ENCODE data around the gene CCDC121. TPM values are rescaled to one million over a fixed set of nuclear protein-coding genes. Genes with fewer than 3 reads are reported as not detected.
"Not testable (repeated sequence)": the region's sequence is repeated elsewhere in the genome, so short reads cannot be mapped to it uniquely, and the experiment has no call there.

CCDC121 gene
- total RNA-seq, 1 donor from 2014 or later: 5.9 TPM

DNA sequence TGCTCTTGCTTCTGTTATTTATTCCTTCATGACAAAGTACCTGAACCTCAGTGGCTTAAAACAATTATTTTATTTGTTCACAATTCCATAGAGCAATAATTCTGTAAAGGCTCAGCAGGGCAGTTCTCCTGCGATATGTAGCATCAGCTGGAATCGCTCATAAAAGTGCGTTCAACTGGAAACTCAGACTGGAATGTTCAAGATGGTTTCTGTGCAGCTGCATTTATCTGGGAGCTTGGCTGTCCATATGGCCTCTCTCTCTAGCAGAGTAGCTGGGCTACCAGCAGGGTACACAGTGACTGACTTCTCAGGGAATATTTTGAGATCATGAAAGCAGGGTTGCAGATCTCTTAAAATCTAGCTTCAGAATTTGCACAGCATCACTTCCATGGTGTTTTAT lies 13.5 kb downstream of the CCDC121 start:
- ATAC-seq (no peak), DNase-seq (no peak)
- TF ChIP-seq, protein P1, sequence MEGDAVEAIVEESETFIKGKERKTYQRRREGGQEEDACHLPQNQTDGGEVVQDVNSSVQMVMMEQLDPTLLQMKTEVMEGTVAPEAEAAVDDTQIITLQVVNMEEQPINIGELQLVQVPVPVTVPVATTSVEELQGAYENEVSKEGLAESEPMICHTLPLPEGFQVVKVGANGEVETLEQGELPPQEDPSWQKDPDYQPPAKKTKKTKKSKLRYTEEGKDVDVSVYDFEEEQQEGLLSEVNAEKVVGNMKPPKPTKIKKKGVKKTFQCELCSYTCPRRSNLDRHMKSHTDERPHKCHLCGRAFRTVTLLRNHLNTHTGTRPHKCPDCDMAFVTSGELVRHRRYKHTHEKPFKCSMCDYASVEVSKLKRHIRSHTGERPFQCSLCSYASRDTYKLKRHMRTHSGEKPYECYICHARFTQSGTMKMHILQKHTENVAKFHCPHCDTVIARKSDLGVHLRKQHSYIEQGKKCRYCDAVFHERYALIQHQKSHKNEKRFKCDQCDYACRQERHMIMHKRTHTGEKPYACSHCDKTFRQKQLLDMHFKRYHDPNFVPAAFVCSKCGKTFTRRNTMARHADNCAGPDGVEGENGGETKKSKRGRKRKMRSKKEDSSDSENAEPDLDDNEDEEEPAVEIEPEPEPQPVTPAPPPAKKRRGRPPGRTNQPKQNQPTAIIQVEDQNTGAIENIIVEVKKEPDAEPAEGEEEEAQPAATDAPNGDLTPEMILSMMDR (IDR thresholded peaks at IDR 0.05): no peak
- Histone ChIP-seq H3K27ac (no peak overlapping the region), H3K4me1 (no peaks in the 10 kb centered on the region), H3K27me3 (ENCODE audit: low read depth) (no peaks in the 10 kb centered on the region), H3K4me3 (no peak overlapping the region), H3K36me3 (peaks cover 86% of the 10 kb centered on the region), H3K9me3 (no peaks in the 10 kb centered on the region)
- intact Hi-C loops (cut with DNase I): no loop called here

DNA sequence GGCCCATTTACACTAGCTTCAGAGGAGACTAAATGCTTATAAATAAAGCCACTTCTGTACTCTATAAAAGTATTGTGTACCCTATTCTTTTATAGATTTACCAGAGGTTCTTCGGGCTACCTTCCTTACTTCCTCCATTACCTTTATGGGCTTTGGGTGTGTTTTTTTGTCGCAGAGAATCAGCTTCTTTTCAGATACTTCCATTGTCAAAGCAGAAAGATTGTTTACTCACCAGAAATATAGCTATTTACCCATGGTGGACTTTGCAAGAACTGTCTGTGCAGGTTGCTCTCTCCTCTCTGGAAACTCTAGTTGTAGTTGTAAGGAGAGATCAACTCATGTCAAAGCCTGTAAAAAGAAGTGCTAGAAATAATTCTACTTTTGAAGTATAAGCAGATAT lies 14.8 kb downstream of the CCDC121 start:
- Histone ChIP-seq H3K4me1 (no peaks in the 10 kb centered on the region), H3K27me3 (ENCODE audit: low read depth) (no peaks in the 10 kb centered on the region), H3K27ac (no peak overlapping the region), H3K9me3 (no peaks in the 10 kb centered on the region), H3K4me3 (no peak overlapping the region), H3K36me3 (peaks cover 84% of the 10 kb centered on the region)
- intact Hi-C loops (cut with DNase I): no loop called here
- ATAC-seq (no peak), DNase-seq (no peak)
- TF ChIP-seq, protein P1 (IDR thresholded peaks at IDR 0.05): no peak

GRCh38 chr2:27606611-27607010 lies 22.2 kb downstream of the CCDC121 start:
- TF ChIP-seq, protein P1 (IDR thresholded peaks at IDR 0.05): no peak
- H3K4me1 ChIP-seq: no peaks in the 10 kb centered on the region
- H3K27me3 ChIP-seq (ENCODE audit: low read depth): no peaks in the 10 kb centered on the region
- no peaks in the 10 kb centered on the region for H3K9me3 ChIP-seq
- H3K36me3 ChIP-seq: peaks cover 88% of the 10 kb centered on the region
- ATAC-seq (no peak), DNase-seq (no peak)
- no peak overlapping the region for H3K27ac ChIP-seq
- intact Hi-C loops (cut with DNase I): no loop called here
- H3K4me3 ChIP-seq: no peak overlapping the region

DNA sequence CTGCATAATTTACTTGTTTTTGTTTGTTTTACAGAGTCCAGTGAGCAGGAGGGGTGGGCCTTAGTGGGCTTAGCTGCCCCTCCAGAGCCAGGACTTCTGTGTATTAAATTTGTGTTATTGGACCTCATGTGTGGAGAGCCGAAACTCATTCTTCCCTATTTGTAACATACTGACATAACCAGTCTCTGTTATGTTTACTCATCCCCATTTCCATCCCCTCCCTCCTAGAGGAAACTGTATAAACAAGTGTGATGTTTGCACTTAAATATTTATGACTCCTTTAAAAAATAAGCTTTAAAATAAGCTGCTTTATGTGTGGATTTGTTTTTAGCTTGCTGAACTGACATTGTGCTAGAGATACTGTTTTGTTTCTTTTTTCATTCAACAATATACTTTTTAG lies 32.2 kb downstream of the CCDC121 start:
- Histone ChIP-seq H3K4me1 (peaks cover 15% of the 10 kb centered on the region), H3K4me3 (no peak overlapping the region), H3K9me3 (peaks cover 10% of the 10 kb centered on the region), H3K27ac (no peak overlapping the region), H3K27me3 (ENCODE audit: low read depth) (no peaks in the 10 kb centered on the region), H3K36me3 (peaks cover 32% of the 10 kb centered on the region)
- TF ChIP-seq, protein P1 (IDR thresholded peaks at IDR 0.05): no peak
- ATAC-seq: no peak
- DNase-seq: no peak
- intact Hi-C loops (cut with DNase I): no loop called here

DNA sequence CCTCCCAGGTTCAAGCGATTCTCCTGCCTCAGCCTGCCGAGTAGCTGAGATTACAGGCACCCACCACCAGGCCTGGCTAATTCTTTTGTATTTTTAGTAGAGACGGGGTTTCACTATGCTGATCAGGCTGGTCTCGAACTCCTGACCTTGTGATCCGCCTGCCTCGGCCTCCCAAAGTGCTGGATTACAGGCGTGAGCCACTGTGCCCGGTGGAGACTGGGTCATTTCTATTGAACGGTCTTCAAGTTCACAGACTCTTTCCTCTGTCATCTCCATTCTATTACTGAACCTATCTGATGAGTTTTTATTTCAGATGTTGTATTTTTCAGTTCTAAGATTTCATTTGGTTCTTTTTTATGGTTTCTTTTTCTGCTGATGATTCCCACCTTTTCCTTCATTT lies 33.4 kb downstream of the CCDC121 start:
- H3K27me3 ChIP-seq (ENCODE audit: low read depth); DNase-seq; H3K27ac ChIP-seq; ATAC-seq; intact Hi-C loops (cut with DNase I); H3K4me3 ChIP-seq: not testable (repeated sequence)
- H3K36me3 ChIP-seq: peaks cover 20% of the 10 kb centered on the region
- H3K9me3 ChIP-seq: peaks cover 21% of the 10 kb centered on the region
- peaks cover 15% of the 10 kb centered on the region for H3K4me1 ChIP-seq

- ATAC-seq; H3K27me3 ChIP-seq (ENCODE audit: low read depth); DNase-seq; H3K4me3 ChIP-seq; intact Hi-C loops (cut with DNase I); H3K36me3 ChIP-seq; H3K27ac ChIP-seq: not testable (repeated sequence)
- Histone ChIP-seq H3K4me1 (peaks cover 15% of the 10 kb centered on the region), H3K9me3 (peaks cover 24% of the 10 kb centered on the region)
These were observed 34.6 kb downstream of the CCDC121 start for GRCh38 chr2:27594020-27594703.

All from lower lobe of right lung (tissue), 2 donors.